HG02759 (cell line): ENCODE data around the gene APLNR.

Experiments
- ATAC-seq: cut with Tn5 transposase; IDR thresholded peaks from one replicate; pipeline ENCODE4 v1.9.1; 2021; ENCODE audit warnings: mild to moderate bottlenecking, moderate library complexity; ENCODE audit not compliant: unreplicated experiment

The APLNR gene

DNA sequence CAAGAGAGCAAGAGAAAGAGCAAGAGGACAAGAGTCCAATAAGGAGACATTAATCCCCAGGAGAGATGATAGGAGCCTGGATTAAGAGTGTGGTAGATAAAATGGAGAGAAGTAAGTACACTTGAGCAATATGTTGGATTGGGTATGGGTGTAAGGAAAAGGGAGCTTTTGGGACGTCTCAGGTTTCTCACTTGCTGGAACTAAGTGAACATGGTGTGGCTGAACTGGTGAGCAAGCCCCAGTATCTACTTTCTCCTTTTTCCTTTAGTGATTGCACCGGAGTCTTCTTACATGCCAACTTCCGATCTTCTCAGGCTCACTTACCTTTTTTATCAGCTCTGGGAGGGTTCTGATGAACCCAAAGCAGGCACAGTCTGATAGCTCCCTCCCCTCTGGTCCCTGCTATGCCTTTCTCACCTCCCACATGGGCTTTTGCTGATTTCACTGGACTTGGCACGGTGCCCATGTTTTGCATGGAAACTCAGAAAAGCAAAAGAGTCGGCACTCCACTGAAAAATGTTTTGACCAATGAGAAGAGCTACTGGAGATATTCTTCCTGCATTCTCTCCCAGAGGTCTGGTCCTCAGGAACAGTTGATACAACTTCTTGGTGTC lies 14.5 kb upstream of the APLNR start:
- ATAC-seq: no peak

DNA sequence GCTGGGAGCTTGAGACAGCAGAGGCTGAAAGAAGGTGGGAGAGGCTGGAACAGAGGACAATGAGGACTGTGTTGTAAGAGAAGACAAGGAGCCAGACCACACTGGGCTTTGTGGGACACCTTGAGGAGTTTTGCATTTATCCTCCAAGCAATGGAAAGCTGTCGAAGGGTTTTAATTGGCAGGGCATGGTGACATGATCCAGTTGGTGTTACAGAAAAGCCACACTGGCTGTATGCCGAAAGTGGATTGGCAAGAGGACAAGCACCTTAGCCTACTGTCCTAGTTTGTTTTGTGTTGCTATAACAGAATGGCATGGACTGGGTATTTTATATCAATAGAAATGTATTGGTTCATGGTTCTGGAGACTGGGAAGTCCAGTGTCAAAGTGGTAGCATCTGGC lies 14.0 kb upstream of the APLNR start:
- no peak for ATAC-seq

GRCh38 chr11:57249384-57250319 lies 12.6 kb upstream of the APLNR start:
- ATAC-seq: peak; percentile 55

DNA sequence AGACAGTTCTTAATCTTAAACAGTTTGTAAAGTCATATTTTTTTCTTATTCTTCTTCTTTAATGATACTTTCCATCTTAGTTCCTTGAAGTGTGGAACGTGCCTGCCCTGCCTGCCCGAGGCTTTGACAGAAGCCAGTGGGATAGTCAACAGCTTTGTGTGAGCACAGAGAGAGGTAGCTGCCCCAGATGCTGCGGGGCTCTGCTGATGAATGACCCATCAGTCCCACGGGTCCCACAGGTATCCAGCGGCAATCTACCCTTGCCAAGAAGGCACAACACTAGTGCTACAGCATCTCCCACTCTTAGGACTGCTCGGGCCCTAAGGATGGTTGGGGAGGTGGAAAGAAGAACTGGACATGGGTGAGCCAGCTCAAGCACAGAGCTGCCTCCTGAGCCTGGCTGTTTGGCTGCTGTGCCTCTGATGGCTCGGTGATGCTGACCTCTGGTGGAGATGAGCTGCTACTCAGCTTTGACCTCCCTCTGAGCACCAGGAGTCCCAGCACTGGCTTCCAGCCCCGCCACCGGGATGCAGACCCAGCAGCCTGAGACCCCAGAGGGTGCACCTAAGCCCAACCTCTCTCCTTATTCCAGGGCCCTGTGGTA lies 11.8 kb upstream of the APLNR start:
- peak; percentile 69 for ATAC-seq

DNA sequence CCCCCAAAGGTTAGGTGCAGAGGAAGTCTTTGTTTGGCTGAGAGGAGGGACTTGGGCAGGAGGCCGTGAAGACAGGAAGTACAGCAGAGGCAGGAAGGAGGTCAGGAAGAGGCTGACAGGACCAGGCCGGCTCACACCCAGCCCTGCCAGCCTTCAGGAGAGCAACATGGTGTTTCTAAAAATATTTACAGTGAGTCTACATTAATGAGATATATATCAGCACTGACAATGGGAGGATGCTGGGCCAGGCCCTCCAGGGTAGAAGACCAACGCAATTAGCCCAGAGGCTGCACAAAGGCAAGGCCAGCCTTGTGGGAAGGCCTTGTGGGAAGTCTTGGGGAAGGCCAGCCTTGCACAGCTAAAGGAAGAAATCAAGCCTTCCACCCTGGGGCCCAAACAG lies 7.9 kb upstream of the APLNR start:
- ATAC-seq: no peak

GRCh38 chr11:57241353-57241972 lies 4.4 kb upstream of the APLNR start:
- no peak for ATAC-seq

DNA sequence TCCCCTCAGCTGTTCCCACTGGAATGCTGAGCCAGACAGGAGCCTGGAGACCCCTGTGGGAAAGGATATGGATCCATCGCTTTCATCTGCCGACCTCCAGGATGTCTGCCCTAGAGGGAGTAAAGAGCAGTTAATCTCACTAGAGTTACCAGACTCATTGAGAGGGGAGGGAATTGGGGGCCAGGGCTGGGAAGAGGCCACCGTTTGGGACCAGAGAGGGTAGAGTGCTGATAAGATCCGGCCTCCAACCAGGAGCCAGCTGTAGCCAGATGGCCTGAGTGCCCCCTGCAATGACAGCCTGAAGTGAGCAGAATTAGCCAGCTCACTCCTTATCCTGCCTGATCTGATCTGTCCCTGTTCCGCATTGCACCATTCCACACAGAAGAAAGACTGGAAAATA lies 3.7 kb upstream of the APLNR start:
- no peak for ATAC-seq

DNA sequence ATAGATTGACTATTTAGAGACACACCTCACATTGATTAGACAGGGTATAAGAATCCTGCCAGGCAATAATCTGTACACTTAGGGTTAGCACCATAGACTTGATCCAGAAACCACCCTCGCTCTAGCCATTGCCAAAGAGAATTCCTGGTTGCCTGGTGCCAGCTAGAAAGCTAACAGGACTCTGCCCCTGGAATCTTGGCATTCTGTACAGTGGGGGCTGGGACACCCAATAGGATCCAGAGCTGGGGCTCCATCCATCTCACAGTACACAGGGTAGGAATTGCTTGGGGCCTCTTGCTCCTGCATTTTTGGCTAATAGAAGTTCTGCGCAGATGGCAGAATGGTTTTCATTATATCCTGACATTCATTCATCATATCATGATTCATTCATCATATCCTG lies 3.0 kb upstream of the APLNR start:
- ATAC-seq: no peak

GRCh38 chr11:57239348-57239747 lies 2.3 kb upstream of the APLNR start:
- no peak for ATAC-seq

DNA sequence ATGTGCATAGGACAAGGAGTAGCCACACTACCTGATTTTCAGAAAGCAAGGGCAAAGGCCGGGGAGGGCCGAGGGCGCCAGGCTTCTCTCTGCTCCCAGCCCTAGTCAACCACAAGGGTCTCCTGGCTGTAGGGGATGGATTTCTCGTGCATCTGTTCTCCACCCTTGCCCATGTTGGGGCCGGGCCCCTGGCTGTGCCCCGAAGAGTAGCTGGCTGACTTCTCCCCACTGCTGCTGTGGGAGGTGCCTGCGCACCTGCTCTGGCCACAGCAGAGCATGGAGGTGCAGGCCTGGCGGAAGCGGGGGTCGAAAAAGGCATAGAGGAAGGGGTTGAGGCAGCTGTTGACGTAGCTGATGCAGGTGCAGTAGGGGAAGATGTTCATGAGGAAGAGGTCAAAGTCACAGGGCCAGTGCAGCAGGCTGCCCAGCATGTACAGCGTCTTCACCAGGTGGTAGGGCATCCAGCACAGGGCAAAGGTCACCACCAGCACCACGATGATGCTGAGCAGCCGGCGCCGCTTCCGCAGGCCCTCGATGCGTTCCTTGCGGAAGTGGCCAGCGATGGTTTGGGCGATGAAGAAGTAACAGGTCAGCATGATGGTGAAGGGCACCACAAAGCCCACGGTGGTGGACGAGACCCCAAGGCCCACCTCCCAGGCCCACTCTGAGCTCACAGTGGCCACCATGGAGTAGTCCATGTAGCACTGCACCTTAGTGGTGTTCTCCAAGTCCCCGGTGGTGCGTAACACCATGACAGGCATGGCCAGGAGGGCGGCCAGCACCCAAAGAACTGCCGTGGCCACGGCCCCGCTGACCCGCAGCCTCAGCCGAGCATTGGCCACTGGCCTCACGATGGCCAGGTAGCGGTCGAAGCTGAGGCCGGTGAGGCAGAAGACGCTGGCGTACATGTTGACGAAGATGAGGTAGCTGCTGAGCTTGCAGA lies 1.0 kb downstream of the APLNR start:
- ATAC-seq: no peak

- no peak for ATAC-seq
These were observed 3.3 kb downstream of the APLNR start for GRCh38 chr11:57233702-57234101.

DNA sequence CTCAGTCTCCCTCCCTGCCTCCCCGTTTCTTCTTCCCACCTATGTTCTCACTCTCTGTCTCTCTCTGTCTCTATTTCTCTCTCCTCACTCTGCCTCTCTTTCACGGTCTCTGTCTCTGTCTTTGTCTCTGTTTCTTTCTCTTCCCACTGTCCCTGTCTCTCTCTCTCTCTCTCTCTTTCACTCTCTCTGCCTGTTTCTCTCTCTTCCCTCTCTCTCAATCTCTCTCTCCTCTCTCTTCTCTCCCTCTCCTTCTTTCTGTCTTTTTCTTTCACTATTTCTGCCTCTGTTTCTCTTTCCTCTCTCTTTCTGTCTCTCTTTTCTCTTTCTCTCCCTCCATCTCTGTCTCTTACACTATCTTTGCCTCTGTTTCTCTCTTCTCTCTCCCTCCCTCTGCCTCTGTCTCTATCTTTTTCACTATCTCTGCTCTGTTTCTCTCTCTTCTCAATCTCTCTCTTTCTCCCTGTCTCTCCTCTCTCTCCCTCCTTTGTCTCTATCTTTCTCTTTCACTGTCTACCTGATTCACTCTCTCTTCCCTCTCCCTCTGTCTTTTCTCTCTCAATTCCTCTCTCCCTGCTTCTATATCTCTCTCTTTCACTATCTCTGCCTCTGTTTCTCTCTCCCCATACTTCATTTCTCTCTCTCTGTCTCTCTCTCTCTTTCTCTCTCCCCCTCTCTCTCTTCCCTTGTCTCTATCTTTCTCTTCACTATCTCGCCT lies 5.4 kb downstream of the APLNR start:
- ATAC-seq: no peak

DNA sequence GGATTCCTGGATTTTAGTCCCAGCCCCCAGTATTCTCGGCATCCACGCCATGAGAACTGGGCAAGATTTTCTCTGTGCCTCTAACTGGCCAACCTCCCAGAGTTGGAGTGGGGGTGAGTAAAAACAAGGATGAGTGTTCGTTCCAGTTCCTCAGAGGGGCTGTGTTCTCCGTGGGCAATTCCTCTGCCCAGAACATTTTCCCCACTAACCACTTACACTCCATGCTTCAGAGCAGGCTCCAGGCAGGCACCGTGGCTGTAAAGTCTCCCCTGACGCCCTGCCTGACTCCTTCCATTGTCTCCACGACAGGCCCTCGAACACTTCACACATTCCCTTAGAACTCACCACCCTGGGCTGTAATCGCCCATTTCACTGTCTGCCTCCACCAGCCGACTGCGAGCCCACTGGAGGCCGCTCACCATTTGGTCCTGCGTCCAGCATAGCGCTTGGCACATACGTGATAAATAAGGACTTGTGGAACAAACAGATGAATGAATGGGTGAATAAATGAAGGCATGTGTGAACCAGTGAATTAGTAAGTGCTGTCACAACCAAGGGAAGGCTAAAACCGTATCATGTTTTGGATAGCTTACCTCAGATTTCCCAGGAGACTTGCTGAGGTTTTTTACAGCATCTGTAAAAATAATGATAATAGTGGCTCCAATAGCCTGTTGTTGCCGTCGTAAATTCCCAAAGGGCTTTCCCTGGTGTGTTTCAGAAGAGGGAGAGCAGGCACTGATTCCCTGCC lies 6.1 kb downstream of the APLNR start:
- ATAC-seq: no peak

DNA sequence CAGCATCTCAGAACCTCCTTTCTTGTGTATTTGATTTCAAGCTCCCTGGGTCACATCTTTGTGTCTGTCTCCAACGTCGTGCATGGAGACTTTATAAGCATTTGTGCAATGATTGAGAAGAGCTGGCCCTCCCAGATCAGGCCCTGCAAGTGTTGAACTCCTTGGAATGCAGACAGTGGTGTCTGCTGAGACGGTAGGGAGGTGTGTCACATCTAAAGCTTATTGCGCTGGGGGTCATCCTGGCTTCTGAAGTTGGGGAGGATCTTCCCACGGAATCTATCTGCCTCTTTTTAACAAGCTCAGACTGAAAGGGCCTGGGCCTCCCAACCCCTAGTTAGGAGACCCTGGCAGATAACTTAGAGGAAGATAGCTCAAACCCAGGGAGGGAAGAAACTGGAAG lies 6.7 kb downstream of the APLNR start:
- no peak for ATAC-seq

DNA sequence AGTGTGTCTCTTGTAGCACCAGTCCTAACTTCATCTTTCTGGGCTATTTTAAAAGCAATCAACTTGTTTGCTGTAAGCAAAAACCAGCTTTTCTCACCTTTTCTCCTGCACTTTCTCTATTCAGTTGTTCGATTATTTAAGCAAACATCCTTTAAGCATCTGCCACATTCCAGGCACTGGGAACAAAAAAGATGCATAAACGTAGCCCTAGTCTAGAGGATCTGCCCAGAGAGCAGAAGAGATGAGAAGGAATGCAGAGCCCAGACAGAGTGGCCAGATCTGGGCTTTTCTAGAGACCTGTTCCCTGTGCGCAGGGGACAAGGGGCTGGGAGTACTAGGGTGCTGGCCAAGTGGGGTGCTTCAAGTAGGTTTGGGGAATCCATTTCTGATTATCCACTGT lies 8.4 kb downstream of the APLNR start:
- ATAC-seq: no peak

GRCh38 chr11:57224537-57224936 lies 12.5 kb downstream of the APLNR start:
- ATAC-seq: no peak

GRCh38 chr11:57224128-57224527 lies 12.9 kb downstream of the APLNR start:
- ATAC-seq: no peak

DNA sequence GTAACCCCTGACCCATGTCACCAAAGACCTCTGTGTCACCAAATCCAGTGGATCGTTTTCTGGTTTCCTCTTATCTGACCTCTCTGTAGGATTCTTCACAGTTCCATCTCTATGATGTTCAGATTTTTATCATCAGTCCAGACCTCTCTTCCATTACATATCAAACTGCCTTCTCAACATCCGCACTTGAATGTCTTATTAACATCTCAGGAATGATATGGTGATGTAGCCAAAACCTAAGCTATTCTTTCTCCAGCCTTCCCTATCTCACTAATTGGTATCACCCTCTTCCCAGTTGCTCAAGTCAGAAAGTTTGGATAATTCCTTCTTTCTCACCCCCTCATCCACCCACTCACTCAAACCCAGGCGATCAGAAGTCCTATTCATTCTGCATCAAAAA lies 13.4 kb downstream of the APLNR start:
- ATAC-seq: no peak

DNA sequence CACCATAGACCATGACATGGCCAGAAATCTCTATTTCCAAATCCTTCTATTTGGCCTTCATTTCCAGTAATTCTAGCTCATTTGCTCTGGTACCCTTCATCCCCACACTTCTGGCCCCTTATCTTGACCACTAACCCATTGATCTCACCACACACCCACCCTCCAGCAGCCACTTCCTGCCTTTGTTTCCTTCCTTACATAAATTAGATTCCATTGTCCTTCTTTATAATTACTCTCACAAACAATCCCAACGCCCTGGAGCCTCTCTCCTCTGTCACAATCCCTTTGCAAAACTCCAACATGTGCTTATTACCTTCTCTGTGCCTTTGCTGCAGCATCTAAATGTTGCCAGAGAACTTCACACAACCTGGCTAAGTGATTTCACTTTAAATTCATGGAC lies 14.8 kb downstream of the APLNR start:
- no peak for ATAC-seq
